Measurements from ENCODE around the gene FNTB.

FNTB gene

DNA sequence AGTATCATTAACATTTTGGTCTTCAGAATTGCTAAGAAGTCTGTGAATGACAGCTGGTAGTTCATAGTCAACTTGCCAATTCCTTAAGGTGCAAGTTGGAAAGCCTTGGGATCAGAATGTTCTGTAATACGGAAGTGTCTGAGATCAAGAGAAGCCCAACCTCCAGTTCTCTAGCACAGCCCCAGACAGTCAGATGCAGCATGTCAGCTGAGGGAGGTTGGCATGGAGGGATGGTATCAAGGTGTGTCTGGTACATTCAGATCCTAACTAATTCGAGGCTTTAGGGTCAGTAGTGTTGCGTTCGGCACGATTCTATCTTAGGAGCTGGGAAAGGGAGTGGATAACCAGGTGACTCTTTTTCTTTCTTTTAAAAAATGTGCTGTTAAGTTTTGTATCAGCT is 38.3 kb downstream of the FNTB start:
- DNase-seq (ENCODE audit: low read depth in 1 of 2, low spot score in 1 of 2) = no peak
- TF ChIP-seq GABPA (IDR thresholded peaks at IDR 0.05; ENCODE audit: low read depth) (no peak), SPI1 (IDR thresholded peaks at IDR 0.05; ENCODE audit: borderline replicate concordance, low read depth) (no peak), POLR2AphosphoS5 (IDR thresholded peaks at IDR 0.05; ENCODE audit: low read depth) (no peak)
- TF ChIP-seq, protein P1, sequence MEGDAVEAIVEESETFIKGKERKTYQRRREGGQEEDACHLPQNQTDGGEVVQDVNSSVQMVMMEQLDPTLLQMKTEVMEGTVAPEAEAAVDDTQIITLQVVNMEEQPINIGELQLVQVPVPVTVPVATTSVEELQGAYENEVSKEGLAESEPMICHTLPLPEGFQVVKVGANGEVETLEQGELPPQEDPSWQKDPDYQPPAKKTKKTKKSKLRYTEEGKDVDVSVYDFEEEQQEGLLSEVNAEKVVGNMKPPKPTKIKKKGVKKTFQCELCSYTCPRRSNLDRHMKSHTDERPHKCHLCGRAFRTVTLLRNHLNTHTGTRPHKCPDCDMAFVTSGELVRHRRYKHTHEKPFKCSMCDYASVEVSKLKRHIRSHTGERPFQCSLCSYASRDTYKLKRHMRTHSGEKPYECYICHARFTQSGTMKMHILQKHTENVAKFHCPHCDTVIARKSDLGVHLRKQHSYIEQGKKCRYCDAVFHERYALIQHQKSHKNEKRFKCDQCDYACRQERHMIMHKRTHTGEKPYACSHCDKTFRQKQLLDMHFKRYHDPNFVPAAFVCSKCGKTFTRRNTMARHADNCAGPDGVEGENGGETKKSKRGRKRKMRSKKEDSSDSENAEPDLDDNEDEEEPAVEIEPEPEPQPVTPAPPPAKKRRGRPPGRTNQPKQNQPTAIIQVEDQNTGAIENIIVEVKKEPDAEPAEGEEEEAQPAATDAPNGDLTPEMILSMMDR (IDR thresholded peaks at IDR 0.05; ENCODE audit: insufficient read depth, low read length) = no peak
- TF ChIP-seq, protein P2, sequence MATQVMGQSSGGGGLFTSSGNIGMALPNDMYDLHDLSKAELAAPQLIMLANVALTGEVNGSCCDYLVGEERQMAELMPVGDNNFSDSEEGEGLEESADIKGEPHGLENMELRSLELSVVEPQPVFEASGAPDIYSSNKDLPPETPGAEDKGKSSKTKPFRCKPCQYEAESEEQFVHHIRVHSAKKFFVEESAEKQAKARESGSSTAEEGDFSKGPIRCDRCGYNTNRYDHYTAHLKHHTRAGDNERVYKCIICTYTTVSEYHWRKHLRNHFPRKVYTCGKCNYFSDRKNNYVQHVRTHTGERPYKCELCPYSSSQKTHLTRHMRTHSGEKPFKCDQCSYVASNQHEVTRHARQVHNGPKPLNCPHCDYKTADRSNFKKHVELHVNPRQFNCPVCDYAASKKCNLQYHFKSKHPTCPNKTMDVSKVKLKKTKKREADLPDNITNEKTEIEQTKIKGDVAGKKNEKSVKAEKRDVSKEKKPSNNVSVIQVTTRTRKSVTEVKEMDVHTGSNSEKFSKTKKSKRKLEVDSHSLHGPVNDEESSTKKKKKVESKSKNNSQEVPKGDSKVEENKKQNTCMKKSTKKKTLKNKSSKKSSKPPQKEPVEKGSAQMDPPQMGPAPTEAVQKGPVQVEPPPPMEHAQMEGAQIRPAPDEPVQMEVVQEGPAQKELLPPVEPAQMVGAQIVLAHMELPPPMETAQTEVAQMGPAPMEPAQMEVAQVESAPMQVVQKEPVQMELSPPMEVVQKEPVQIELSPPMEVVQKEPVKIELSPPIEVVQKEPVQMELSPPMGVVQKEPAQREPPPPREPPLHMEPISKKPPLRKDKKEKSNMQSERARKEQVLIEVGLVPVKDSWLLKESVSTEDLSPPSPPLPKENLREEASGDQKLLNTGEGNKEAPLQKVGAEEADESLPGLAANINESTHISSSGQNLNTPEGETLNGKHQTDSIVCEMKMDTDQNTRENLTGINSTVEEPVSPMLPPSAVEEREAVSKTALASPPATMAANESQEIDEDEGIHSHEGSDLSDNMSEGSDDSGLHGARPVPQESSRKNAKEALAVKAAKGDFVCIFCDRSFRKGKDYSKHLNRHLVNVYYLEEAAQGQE (IDR thresholded peaks at IDR 0.05; ENCODE audit: insufficient replicate concordance, low read depth) = no peak
- Histone ChIP-seq H3K4me3 (replicated peaks; ENCODE audit: insufficient read depth, low read length) (no peak overlapping the region), H3K27ac (replicated peaks) (no peak overlapping the region), H3K27me3 (ENCODE audit: insufficient read depth, poor library complexity, severe bottlenecking) (no peaks in the 10 kb centered on the region)

DNA sequence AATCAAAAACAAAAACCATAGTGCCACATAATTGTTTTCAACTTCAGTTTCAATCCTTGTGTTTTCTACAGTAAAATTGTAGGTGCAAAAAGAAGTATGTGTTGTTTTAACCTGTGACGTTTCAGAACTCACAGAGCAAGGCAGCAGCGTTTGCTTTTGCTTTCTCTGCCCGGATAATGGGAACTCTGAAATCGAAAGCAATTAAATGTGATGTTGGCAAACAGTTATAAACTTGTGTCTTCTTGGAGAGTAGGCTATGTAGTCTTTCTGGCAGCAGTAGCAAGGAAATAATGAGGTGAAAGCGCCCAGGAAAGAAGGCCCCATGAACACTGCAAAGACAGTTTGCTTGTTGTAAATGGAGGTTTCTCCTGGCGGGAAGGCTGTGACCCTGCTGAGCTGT is 39.1 kb downstream of the FNTB start:
- H3K4me3 ChIP-seq (replicated peaks; ENCODE audit: insufficient read depth, low read length) = no peak overlapping the region
- H3K27ac ChIP-seq (replicated peaks) = no peak overlapping the region
- no peak for DNase-seq (ENCODE audit: low read depth in 1 of 2, low spot score in 1 of 2)
- no peaks in the 10 kb centered on the region for H3K27me3 ChIP-seq (ENCODE audit: insufficient read depth, poor library complexity, severe bottlenecking)
- TF ChIP-seq SPI1 (IDR thresholded peaks at IDR 0.05; ENCODE audit: borderline replicate concordance, low read depth) (no peak), GABPA (IDR thresholded peaks at IDR 0.05; ENCODE audit: low read depth) (no peak), POLR2AphosphoS5 (IDR thresholded peaks at IDR 0.05; ENCODE audit: low read depth) (no peak)
- TF ChIP-seq, protein P2 (IDR thresholded peaks at IDR 0.05; ENCODE audit: insufficient replicate concordance, low read depth) = no peak
- TF ChIP-seq, protein P1 (IDR thresholded peaks at IDR 0.05; ENCODE audit: insufficient read depth, low read length) = no peak

DNA sequence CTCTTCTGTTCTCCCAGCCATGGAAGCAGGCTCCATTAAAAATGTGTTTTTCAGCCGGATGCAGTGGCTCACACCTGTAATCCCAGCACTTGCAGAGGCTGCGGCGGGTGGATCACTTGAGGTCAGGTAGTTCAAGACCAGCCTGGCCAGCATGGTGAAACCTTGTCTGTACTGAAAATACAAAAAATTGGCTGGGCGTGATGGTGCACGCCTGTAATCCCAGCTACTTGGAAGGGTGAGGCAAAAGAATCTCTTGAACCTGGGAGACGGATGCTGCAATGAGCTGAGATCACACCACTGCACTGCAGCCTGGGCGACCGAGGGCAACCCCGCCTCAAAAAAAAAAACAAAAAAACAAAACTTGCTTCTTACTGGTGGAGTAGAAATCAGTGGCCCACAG is 39.8 kb downstream of the FNTB start:
- Histone ChIP-seq H3K27me3 (ENCODE audit: insufficient read depth, poor library complexity, severe bottlenecking) (no peaks in the 10 kb centered on the region), H3K27ac (replicated peaks) (no peak overlapping the region), H3K4me3 (replicated peaks; ENCODE audit: insufficient read depth, low read length) (no peak overlapping the region)
- no peak for DNase-seq (ENCODE audit: low read depth in 1 of 2, low spot score in 1 of 2)
- TF ChIP-seq POLR2AphosphoS5 (IDR thresholded peaks at IDR 0.05; ENCODE audit: low read depth) (no peak), GABPA (IDR thresholded peaks at IDR 0.05; ENCODE audit: low read depth) (no peak), SPI1 (IDR thresholded peaks at IDR 0.05; ENCODE audit: borderline replicate concordance, low read depth) (no peak)
- TF ChIP-seq, protein P1 (IDR thresholded peaks at IDR 0.05; ENCODE audit: insufficient read depth, low read length) = no peak
- TF ChIP-seq, protein P2 (IDR thresholded peaks at IDR 0.05; ENCODE audit: insufficient replicate concordance, low read depth) = no peak

Measured in HL-60 (cell line).